Transverse colon (tissue), 4 donors: Measurements from ENCODE around the gene CCNI2. TPM values are rescaled to one million over a fixed set of nuclear protein-coding genes. Genes with fewer than 3 reads are reported as not detected.
A peak's percentile ranks its signal among the peaks of the same experiment; 100 is the strongest.

Experiments
- DNase-seq: peaks from one replicate; pipeline ENCODE4 v3.0.0-alpha.2; 2019
- H3K27ac ChIP-seq, 4 donors: fragments of 200-600 bp; sonication (generic); 2 replicates each; pipeline ENCODE4 v1.5.1; 2016 to 2018; ENCODE audit warnings: inconsistent platforms in 4 of 4
- H3K27me3 ChIP-seq: fragments of 200-600 bp; sonication (generic); 2 replicates; pipeline ENCODE4 v1.5.1; 2017; ENCODE audit warnings: inconsistent platforms
- H3K36me3 ChIP-seq, 4 donors: fragments of 200-600 bp; sonication (generic); 2 replicates each; pipeline ENCODE4 v1.5.1; 2017 to 2019; ENCODE audit warnings: inconsistent platforms in 4 of 4
- H3K4me1 ChIP-seq, 4 donors: fragments of 200-600 bp; sonication (generic); 2 replicates each; pipeline ENCODE4 v1.5.1; 2017 to 2020; ENCODE audit warnings: inconsistent platforms in 4 of 4
- H3K4me3 ChIP-seq, 4 donors: fragments of 200-600 bp; sonication (generic); 1 replicate in 1 of 4; 2 replicates in 3 of 4; pipeline versions ENCODE4 v1.5.1 to v1.6.1; 2017 to 2019; ENCODE audit warnings: inconsistent platforms in 4 of 4
- H3K9me3 ChIP-seq, 2 donors: fragments of 200-600 bp; sonication (generic); 2 replicates each; pipeline ENCODE4 v1.5.1; 2017 to 2019; ENCODE audit warnings: inconsistent platforms in 2 of 2
- EP300 ChIP-seq: sonication (generic); formaldehyde crosslinking; IDR thresholded peaks from one replicate; pipeline ENCODE4 v1.6.1; 2017; ENCODE audit warnings: antibody characterized with exemption, low read depth
- POLR2A ChIP-seq: fragments of 450-650 bp; IDR thresholded peaks from one replicate; pipeline ENCODE4 v1.6.1; 2016; ENCODE audit warnings: antibody characterized with exemption, mild to moderate bottlenecking, moderate library complexity
- POLR2AphosphoS5 ChIP-seq, 3 donors: sonication (generic); formaldehyde crosslinking; IDR thresholded peaks; one replicate each; pipeline ENCODE4 v1.6.1; 2016; ENCODE audit warnings: antibody characterized with exemption in 3 of 3
- WGBS, 2 donors: methylation state at CpG; one replicate each; pipeline ENCODE4 v1.1.5; 2018; ENCODE audit warnings: low coverage in 1 of 2; 5-methylcytosine and 5-hydroxymethylcytosine counted together
- in situ Hi-C, 4 donors: fragments of 200-750 bp; cut with MboI; loops; one replicate each; pipeline versions ENCODE4 v1.15.0 to v1.15.1; 2017; ENCODE audit warnings: low sequenced_read_pairs in 3 of 4, low pct_ligation_motif_present in 1 of 4, low pct_unique_long_range_greater_than_20kb in 1 of 4
- intact Hi-C: fragments of 100-400 bp; cut with DNase I; formaldehyde crosslinking; loops from one replicate; pipeline ENCODE4 v1.15.1; 2023; ENCODE audit warnings: low total_unique reads
- total RNA-seq, 4 donors: library from RNA; depleted of rRNA; stranded (reverse); fragments of >200 nt; gene quantifications; one replicate each; pipeline ENCODE4 v1.1.0, GENCODE V29; 2016
- TF ChIP-seq, protein P1 (sequence below), 5 experiments: fragments of 200-600 bp in 3 of 5; fragments of 450-650 bp in 2 of 5; sonication (generic) in 3 of 5; IDR thresholded peaks; 1 replicate in 2 of 5; 2 replicates in 3 of 5; pipeline ENCODE4 v1.5.1; 2016 to 2017; ENCODE audit warnings: antibody characterized with exemption in 5 of 5, inconsistent platforms in 3 of 5, mild to moderate bottlenecking in 2 of 5, moderate library complexity in 1 of 5

CCNI2 gene, protein sequence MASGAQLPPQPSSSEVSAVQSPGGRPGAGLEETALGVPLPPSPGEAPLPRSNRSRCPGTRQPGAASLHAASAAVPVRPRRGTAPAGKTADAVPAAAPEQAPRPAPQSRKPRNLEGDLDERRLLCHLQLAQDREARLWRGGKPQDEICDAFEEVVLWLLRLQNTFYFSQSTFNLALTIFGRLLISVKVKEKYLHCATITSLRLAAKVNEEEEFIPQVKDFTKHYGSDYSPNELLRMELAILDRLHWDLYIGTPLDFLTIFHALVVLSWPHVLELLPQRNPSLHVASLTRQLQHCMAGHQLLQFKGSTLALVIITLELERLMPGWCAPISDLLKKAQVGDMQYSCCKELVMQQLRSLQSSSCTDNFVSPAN
- 10 to 100 TPM in 1 of 4 donors, 1 to 10 TPM in 3; 3.0 to 13.0 (median 7.1) TPM for total RNA-seq

DNA sequence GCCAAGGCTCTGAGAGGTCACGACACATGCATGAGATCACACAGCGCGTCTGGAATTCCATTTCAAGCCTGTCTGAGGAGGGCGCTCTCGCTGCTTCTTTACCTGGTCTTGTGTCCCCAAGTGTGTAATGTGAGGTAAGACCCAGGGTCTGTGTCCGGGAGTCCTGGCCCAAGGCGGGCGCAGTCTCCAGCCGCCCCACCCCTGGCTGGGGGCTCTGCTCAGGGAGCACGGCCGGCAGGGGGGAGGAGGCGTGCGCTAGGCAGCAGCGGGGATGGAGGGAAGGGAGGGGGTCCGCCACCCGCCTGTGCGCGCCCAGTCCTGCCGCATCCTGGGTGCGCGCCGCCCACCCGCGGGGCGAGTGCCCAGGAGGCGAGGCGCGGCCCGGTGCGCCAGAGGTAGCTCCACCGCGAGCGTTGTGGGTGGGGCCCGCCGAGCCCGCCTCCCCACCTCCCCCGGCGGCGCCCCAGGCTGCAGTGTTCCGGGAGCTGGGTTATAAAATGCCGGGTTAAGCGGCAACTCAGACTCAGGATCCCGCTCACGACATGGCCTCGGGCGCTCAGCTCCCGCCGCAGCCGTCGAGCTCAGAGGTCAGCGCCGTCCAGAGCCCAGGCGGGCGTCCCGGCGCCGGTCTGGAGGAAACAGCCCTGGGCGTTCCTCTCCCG lies at the start of gene CCNI2:
Gene CCNI2, plus strand, starts transcription at position 473 of the 662 bp plus-strand sequence. Its CDS starts 70 bp downstream, at position 543.
- WGBS, 2 donors = 0 to 1% methylated on average over 2 to 41 of the region's 59 CpGs
- Histone ChIP-seq H3K27me3 (peaks cover 56% of the 10 kb centered on the region), H3K9me3 (no peaks in the 10 kb centered on the region), H3K36me3 (no peaks in the 10 kb centered on the region), H3K4me1 (peaks cover 0 to 15% (median 5%) of the 10 kb centered on the region in 4 donors), H3K4me3 (peak within 1 kb of the TSS; percentile 36 to 56 (median 46)), H3K27ac (peak within 1 kb of the TSS; percentile 59 to 81 (median 70))
- in situ Hi-C loops (no loop called here), intact Hi-C loops (no loop called here)
- TF ChIP-seq POLR2AphosphoS5 (IDR thresholded peaks at IDR 0.05) = peak in 2 of 3 donors; percentile 16 to 22
- TF ChIP-seq, protein P1, sequence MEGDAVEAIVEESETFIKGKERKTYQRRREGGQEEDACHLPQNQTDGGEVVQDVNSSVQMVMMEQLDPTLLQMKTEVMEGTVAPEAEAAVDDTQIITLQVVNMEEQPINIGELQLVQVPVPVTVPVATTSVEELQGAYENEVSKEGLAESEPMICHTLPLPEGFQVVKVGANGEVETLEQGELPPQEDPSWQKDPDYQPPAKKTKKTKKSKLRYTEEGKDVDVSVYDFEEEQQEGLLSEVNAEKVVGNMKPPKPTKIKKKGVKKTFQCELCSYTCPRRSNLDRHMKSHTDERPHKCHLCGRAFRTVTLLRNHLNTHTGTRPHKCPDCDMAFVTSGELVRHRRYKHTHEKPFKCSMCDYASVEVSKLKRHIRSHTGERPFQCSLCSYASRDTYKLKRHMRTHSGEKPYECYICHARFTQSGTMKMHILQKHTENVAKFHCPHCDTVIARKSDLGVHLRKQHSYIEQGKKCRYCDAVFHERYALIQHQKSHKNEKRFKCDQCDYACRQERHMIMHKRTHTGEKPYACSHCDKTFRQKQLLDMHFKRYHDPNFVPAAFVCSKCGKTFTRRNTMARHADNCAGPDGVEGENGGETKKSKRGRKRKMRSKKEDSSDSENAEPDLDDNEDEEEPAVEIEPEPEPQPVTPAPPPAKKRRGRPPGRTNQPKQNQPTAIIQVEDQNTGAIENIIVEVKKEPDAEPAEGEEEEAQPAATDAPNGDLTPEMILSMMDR (IDR thresholded peaks at IDR 0.05) = peak in 4 of 5 experiments; percentile 23 to 48 (median 35)
- no peak for TF ChIP-seq EP300
- TF ChIP-seq POLR2A = peak; percentile 54
- peak; percentile 81 for DNase-seq

DNA sequence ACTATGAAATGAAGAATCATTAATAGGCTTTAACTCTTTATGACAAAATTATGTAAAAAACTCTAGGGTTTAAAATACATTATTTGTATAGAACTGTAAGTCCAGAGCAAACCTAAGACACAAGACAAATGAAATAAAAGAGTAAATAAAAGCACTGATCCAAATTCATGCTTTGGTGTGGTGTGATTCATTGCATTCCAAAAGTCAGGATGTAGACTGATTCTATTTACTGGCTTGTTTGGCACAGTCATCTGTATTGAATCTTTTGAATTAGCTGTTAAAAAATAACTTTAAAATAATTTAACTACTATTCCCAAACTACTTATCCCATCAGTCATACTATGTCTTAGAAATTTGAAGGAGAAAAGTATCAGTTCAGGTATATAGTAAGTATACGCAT lies 42.4 kb upstream of the CCNI2 start:
- 98 to 100% methylated on average over 1 of the region's 1 CpG for WGBS, 2 donors
- DNase-seq = no peak
- Histone ChIP-seq H3K4me3 (no peak overlapping the region), H3K27me3 (no peaks in the 10 kb centered on the region), H3K27ac (no peak overlapping the region), H3K36me3 (peaks cover 0 to 7% (median 0%) of the 10 kb centered on the region in 4 donors), H3K4me1 (no peaks in the 10 kb centered on the region), H3K9me3 (no peaks in the 10 kb centered on the region)
- in situ Hi-C loops = loop anchor here in 2 of 4 donors (25.0 kb wide), 1 partner anchor 318 kb away; no protein-coding TSS in a partner anchor
- TF ChIP-seq POLR2AphosphoS5 (IDR thresholded peaks at IDR 0.05) (no peak), POLR2A (no peak), EP300 (no peak)
- TF ChIP-seq, protein P1 (IDR thresholded peaks at IDR 0.05) = no peak
- intact Hi-C loops = no loop called here

DNA sequence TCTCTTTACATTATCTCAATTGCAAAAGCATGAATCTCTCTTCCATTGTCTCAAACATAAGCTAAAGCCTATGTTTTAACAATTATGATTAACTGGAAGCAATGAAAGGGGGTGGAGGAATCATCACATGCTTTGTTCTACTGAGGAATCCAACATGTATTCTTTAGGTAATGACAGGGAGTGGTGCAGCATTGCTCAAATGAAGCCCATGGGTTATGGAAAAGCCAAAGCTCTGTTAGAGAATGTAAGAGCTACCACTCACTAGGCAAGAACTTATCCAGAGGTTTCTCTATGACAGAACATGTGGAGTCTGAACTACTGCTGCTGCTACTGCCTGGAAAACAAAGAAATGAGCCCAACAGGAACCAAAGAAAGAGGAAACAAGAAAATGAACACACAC lies 38.6 kb upstream of the CCNI2 start:
- TF ChIP-seq POLR2A (no peak), EP300 (no peak), POLR2AphosphoS5 (IDR thresholded peaks at IDR 0.05) (no peak)
- TF ChIP-seq, protein P1 (IDR thresholded peaks at IDR 0.05) = no peak
- in situ Hi-C loops = loop anchor here in 2 of 4 donors (25.0 kb wide), 1 partner anchor 321 kb away; no protein-coding TSS in a partner anchor
- H3K27me3 ChIP-seq = no peaks in the 10 kb centered on the region
- no peaks in the 10 kb centered on the region for H3K4me1 ChIP-seq
- DNase-seq = no peak
- no peaks in the 10 kb centered on the region for H3K9me3 ChIP-seq
- H3K27ac ChIP-seq = no peak overlapping the region
- no peak overlapping the region for H3K4me3 ChIP-seq
- intact Hi-C loops = no loop called here
- H3K36me3 ChIP-seq = no peaks in the 10 kb centered on the region
